HG03135 (cell line): ENCODE results near the gene RNU11.
A peak's percentile ranks its signal among the peaks of the same experiment; 100 is the strongest.
"Not testable (repeated sequence)": the region's sequence is repeated elsewhere in the genome, so short reads cannot be mapped to it uniquely, and the experiment has no call there.

ENCODE experiments used
- ATAC-seq: cut with Tn5 transposase; IDR thresholded peaks from one replicate; pipeline ENCODE4 v1.9.1; 2021; ENCODE audit warnings: mild to moderate bottlenecking, moderate library complexity; ENCODE audit not compliant: unreplicated experiment

The RNU11 gene

DNA sequence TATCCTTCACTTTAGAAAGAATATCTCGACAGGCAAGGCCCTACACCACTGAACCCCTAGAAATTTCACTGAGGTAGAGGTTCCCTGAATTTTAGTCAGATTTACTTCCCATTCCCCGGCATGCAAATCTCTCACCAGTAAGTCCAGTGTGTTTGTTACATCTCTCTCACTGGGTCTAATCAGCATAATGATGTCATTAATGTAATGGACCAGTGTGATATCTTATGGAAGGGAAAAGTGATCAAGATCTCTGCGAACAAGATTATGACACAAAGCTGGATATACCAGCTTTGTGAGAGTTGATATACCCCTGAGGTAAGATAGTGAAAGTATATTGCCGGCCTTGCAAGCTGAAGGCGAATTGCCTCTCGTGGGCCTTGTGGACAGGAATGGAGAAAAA is 7.9 kb downstream of the RNU11 start:
- ATAC-seq, result no peak

- no peak for ATAC-seq
Measured at GRCh38 chr1:28663871-28664470, 15.6 kb downstream of the RNU11 start.

DNA sequence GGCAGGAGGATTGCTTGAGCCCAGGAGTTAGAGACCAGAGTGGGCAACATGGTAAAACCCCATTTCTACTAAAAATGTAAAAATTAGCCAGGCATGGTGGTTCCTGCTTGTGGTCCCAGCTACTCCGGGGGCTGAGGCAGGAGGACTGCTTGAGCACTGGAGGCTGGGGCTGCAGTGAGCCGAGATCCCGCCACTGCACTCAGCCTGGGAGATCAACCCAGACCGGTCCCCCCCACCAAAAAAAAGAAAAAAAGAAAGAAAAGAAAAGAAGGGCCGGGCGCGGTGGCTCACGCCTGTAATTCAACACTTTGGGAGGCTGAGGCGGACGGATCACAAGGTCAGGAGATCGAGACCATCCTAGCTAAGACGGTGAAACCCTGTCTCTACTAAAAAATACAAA is 18.4 kb downstream of the RNU11 start:
- no peak for ATAC-seq

DNA sequence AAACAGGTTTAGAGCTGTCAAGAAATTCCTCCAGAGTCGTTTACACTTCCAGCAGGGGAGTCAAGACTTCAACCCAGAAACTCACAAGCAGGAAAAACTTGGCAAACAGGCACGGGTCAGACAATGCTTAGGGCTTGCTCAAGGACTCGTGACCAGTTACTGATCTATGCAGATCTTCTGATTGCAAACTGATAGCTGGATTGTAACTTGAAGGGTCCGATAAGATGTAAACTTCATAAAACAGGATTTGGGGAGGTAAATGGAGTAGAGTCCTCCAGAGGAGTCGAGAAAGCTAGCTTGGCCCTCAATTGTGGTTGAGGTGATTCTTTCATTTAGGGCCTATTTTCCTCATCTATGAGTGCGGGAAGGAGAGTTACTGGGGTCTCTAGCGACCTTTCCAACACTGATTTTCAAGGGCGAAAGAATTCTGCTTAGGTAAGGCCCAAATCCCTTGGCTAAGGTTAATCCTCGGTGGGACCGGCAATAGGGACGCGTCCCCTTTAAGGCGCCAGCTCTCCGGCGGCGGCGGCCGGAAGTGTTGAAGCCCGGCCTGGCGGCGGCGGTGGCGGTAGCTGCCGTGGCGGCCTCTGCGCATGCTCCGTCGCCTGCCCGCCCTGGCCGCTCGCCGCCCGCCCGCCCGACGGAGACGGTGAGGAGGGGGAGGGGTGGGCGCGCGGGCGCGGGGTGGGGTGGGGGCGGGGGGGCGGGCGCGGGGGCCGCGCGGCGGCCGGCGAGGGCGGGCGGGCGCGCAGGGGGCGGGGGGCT is 20.0 kb downstream of the RNU11 start, which contains the start of gene GMEB1:
Gene GMEB1, plus strand, starts transcription at position 594 of the 765 bp plus-strand sequence. CDS start 14,829 bp downstream, outside the sequence.
- peak; percentile 77 for ATAC-seq

GRCh38 chr1:28668956-28669723 is 20.7 kb downstream of the RNU11 start:
- ATAC-seq, result peak; percentile 51

DNA sequence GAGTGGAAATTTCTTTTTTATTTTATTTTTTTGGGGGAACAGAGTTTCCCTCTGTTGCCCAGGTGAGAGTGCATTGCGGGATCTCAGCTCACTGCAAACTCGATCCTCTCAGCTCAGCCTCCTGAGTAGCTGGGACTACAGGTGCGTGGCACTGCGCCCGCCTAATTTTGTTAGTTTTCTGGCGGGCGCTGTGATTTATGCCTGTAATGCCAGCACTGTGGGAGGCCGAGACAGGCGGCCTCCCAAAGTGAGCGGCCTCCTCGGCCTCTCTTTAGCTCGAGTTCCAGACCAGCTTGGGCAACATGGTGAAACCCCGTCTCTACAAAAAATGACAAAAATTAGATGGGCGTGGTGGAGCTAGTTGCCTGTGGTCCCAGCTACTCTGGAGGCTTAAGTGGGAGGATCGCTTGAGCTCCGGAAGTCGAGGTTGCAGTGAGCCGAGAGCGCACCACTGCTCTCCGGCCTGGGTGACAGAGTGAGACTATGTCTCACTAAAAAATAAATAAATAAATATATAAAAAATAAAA is 22.9 kb downstream of the RNU11 start:
- ATAC-seq, result no peak

- not testable (repeated sequence) for ATAC-seq
Measured at GRCh38 chr1:28672971-28673370, 24.6 kb downstream of the RNU11 start.

GRCh38 chr1:28675924-28676257 is 27.5 kb downstream of the RNU11 start:
- no peak for ATAC-seq

GRCh38 chr1:28680151-28680550 is 31.8 kb downstream of the RNU11 start:
- ATAC-seq, result no peak

DNA sequence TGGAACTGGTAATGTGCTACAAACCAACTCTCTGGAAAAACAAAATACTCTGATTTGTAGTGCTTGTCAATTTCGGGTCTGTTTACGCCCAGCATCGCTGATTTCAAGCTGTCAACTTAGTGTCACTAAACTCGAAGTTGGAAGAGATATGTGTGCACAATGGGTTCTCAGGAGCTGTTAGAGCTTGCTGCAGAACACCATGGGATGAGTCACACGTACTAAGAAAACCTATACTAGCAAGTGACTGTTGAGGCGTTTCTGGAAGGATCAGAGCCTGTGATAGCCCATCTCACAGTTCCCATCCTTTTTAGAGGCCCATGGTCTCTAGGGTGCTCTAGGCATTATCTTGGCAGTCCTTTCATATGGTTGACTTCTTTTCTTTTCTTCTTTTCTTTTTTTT is 34.4 kb downstream of the RNU11 start:
- ATAC-seq, result no peak

DNA sequence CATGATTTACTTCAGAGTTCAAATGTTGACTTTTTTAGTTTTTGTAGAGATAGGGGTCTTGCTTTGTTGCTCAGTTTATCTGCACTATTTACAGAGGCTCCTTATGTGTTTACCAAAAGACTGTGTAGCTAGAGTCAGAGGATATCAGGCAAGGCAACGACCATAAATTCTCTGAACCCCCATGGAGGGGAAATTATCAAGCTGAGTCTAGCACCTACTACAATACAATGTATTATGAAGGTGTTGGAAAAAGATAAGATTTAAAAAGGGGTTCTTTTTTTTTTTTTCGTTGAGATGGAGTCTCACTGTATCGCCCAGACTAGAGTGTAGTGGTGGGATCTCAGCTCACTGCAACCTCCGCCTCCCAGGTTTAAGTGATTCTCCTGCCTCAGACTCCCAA is 36.5 kb downstream of the RNU11 start:
- no peak for ATAC-seq

GRCh38 chr1:28691627-28692026 is 43.2 kb downstream of the RNU11 start:
- ATAC-seq, result not testable (repeated sequence)
